Nephron (organoid): ENCODE measurements around the gene SLC28A2.
"Not testable (repeated sequence)": the region's sequence is repeated elsewhere in the genome, so short reads cannot be mapped to it uniquely, and the experiment has no call there.

Experiments used
- H3K27ac Mint-ChIP-seq, 3 experiments: 2 replicates each; pipeline ENCODE4 v1.8.0; 2020; ENCODE audit warnings: mixed read lengths in 3 of 3, mild to moderate bottlenecking in 2 of 3, moderate library complexity in 1 of 3
- H3K27me3 Mint-ChIP-seq: 2 replicates; pipeline ENCODE4 v1.8.0; 2021; ENCODE audit warnings: low read depth, mild to moderate bottlenecking, moderate library complexity, mixed read lengths
- H3K36me3 Mint-ChIP-seq: 2 replicates; pipeline ENCODE4 v1.8.0; 2020; ENCODE audit warnings: low read depth, mixed read lengths
- H3K4me1 Mint-ChIP-seq: 2 replicates; pipeline ENCODE4 v1.8.0; 2020; ENCODE audit warnings: mixed read lengths
- H3K4me3 Mint-ChIP-seq, 3 experiments: 2 replicates each; pipeline ENCODE4 v1.8.0; 2020; ENCODE audit warnings: mild to moderate bottlenecking in 3 of 3, mixed read lengths in 3 of 3, moderate library complexity in 2 of 3
- H3K9me3 Mint-ChIP-seq: 2 replicates; pipeline ENCODE4 v1.8.0; 2020; ENCODE audit warnings: mixed read lengths
- CTCF ChIP-seq, 3 experiments: fragments of 200-600 bp; sonication (generic); IDR thresholded peaks; one replicate each; pipeline ENCODE4 v1.5.0; 2021; ENCODE audit warnings: antibody characterized with exemption in 3 of 3; ENCODE audit not compliant: unreplicated experiment in 3 of 3

Gene SLC28A2

GRCh38 chr15:45285413-45285812, 33.4 kb downstream of the SLC28A2 start:
- TF ChIP-seq CTCF (IDR thresholded peaks at IDR 0.05; ENCODE audit: unreplicated experiment in 3 of 3): no peak
- Mint-ChIP-seq H3K27me3 (peaks cover 33% of the 10 kb centered on the region), H3K4me3 (no peak overlapping the region), H3K4me1 (no peaks in the 10 kb centered on the region), H3K27ac (no peak overlapping the region), H3K36me3 (no peaks in the 10 kb centered on the region), H3K9me3 (no peaks in the 10 kb centered on the region)

GRCh38 chr15:45287390-45287956, 35.4 kb downstream of the SLC28A2 start:
- no peaks in the 10 kb centered on the region for H3K4me1 Mint-ChIP-seq
- H3K27me3 Mint-ChIP-seq: peaks cover 36% of the 10 kb centered on the region
- no peak overlapping the region for H3K4me3 Mint-ChIP-seq
- TF ChIP-seq CTCF (IDR thresholded peaks at IDR 0.05; ENCODE audit: unreplicated experiment in 3 of 3): no peak
- no peak overlapping the region for H3K27ac Mint-ChIP-seq
- no peaks in the 10 kb centered on the region for H3K9me3 Mint-ChIP-seq
- H3K36me3 Mint-ChIP-seq: no peaks in the 10 kb centered on the region

GRCh38 chr15:45288947-45289346, 36.9 kb downstream of the SLC28A2 start:
- Mint-ChIP-seq H3K4me3 (no peak overlapping the region), H3K27ac (no peak overlapping the region), H3K4me1 (no peaks in the 10 kb centered on the region), H3K27me3 (peaks cover 36% of the 10 kb centered on the region), H3K36me3 (peaks cover under 1% of the 10 kb centered on the region), H3K9me3 (peaks cover under 1% of the 10 kb centered on the region)
- TF ChIP-seq CTCF (IDR thresholded peaks at IDR 0.05; ENCODE audit: unreplicated experiment in 3 of 3): no peak

GRCh38 chr15:45291822-45292582, 40.0 kb downstream of the SLC28A2 start:
- H3K4me1 Mint-ChIP-seq: no peaks in the 10 kb centered on the region
- peaks cover 6% of the 10 kb centered on the region for H3K36me3 Mint-ChIP-seq
- no peak overlapping the region for H3K4me3 Mint-ChIP-seq
- H3K27ac Mint-ChIP-seq: no peak overlapping the region
- peaks cover 17% of the 10 kb centered on the region for H3K9me3 Mint-ChIP-seq
- H3K27me3 Mint-ChIP-seq: peaks cover 23% of the 10 kb centered on the region
- TF ChIP-seq CTCF (IDR thresholded peaks at IDR 0.05; ENCODE audit: unreplicated experiment in 3 of 3): no peak

- not testable (repeated sequence) for H3K4me3 Mint-ChIP-seq, H3K27ac Mint-ChIP-seq, H3K36me3 Mint-ChIP-seq, H3K4me1 Mint-ChIP-seq
- H3K9me3 Mint-ChIP-seq: peaks cover 21% of the 10 kb centered on the region
- H3K27me3 Mint-ChIP-seq: peaks cover 17% of the 10 kb centered on the region
Observed at GRCh38 chr15:45293326-45293725, 41.3 kb downstream of the SLC28A2 start.

GRCh38 chr15:45298964-45299378, 46.9 kb downstream of the SLC28A2 start:
- peaks cover 28% of the 10 kb centered on the region for H3K9me3 Mint-ChIP-seq
- H3K27me3 Mint-ChIP-seq, H3K27ac Mint-ChIP-seq, H3K4me1 Mint-ChIP-seq, H3K4me3 Mint-ChIP-seq, H3K36me3 Mint-ChIP-seq: not testable (repeated sequence)

GRCh38 chr15:45304711-45305110, 52.7 kb downstream of the SLC28A2 start:
- no peaks in the 10 kb centered on the region for H3K36me3 Mint-ChIP-seq
- no peak for TF ChIP-seq CTCF (IDR thresholded peaks at IDR 0.05; ENCODE audit: unreplicated experiment in 3 of 3)
- H3K27ac Mint-ChIP-seq: no peak overlapping the region
- H3K9me3 Mint-ChIP-seq: peaks cover 7% of the 10 kb centered on the region
- no peaks in the 10 kb centered on the region for H3K27me3 Mint-ChIP-seq
- H3K4me3 Mint-ChIP-seq: no peak overlapping the region
- peaks cover 5% of the 10 kb centered on the region for H3K4me1 Mint-ChIP-seq
